ENCODE data around the gene RETN.

RETN gene

DNA sequence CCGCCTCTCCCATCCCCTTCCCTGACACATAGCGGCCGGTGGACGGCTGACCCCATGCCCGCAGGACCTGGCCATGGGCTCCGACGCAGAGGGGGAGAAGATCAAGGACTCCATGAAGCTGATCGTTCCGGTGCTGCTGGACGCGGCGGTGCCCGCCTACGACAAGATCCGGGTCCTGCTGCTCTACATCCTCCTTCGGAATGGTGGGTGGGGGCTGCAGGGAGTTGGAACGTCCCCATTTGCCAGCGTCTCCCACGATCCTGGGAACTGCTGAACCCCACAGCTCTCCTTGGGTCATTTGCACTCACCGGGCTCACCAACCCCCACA lies 24.3 kb upstream of the RETN start:
- TF ChIP-seq, protein P1, sequence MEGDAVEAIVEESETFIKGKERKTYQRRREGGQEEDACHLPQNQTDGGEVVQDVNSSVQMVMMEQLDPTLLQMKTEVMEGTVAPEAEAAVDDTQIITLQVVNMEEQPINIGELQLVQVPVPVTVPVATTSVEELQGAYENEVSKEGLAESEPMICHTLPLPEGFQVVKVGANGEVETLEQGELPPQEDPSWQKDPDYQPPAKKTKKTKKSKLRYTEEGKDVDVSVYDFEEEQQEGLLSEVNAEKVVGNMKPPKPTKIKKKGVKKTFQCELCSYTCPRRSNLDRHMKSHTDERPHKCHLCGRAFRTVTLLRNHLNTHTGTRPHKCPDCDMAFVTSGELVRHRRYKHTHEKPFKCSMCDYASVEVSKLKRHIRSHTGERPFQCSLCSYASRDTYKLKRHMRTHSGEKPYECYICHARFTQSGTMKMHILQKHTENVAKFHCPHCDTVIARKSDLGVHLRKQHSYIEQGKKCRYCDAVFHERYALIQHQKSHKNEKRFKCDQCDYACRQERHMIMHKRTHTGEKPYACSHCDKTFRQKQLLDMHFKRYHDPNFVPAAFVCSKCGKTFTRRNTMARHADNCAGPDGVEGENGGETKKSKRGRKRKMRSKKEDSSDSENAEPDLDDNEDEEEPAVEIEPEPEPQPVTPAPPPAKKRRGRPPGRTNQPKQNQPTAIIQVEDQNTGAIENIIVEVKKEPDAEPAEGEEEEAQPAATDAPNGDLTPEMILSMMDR (IDR thresholded peaks at IDR 0.05; ENCODE audit: insufficient read depth, low read depth, low read length, missing control alignments) = no peak
- H3K4me3 ChIP-seq (ENCODE audit: low read length) = no peak overlapping the region
- no peak for DNase-seq (ENCODE audit: low read depth)

DNA sequence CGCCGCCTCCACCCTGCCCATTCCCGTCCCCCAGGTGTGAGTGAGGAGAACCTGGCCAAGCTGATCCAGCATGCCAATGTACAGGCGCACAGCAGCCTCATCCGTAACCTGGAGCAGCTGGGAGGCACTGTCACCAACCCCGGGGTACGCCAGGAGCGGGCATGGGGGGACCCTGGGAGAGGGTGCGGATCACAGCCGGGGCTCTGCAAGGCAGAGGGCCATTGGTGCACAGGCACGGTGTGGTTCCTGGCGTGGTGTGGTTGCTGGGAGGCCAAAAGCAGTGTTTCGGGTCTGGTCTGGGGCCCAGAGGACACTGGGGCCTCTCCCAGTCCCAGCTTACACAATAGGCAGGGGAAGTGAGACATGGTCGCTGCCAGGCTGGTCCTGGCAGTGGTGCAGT lies 23.7 kb upstream of the RETN start:
- DNase-seq (ENCODE audit: low read depth) = no peak
- TF ChIP-seq, protein P1 (IDR thresholded peaks at IDR 0.05; ENCODE audit: insufficient read depth, low read depth, low read length, missing control alignments) = no peak
- no peak overlapping the region for H3K4me3 ChIP-seq (ENCODE audit: low read length)

DNA sequence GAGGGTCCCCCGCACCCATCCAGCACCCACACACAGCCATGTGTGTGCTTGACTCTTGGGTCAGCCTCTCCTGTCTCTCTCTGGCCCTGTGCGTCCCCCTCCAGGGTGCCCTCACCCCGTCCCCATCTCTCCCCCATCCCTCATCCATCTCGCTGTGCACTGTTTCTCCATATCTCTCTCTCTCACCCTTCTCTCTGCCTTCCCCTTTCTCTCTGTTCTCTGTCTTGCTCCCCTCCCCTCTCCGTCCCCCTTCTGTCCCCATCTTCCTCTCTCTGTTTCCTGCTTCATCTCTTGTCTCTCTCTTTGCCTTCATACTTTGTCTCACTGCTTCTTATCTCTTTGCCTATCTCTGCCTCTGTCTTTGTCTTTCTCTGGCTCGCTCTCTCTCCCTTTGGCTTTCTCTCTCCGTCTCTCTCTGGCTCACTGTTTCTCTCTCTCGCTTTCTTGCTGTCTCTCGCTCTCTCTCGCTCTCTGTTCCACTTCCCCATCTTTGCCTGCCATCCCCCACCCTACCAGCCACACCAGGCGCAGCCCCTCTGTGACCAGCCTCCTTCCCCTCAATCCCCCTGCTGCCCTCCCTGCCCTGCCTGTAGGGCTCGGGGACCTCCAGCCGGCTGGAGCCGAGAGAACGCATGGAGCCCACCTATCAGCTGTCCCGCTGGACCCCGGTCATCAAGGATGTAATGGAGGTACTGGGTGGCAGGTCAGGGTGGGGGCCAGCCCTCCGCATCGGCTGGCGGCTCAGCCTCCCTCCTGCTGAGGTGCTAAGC lies 23.0 kb upstream of the RETN start:
- H3K4me3 ChIP-seq (ENCODE audit: low read length) = no peak overlapping the region
- TF ChIP-seq, protein P1 (IDR thresholded peaks at IDR 0.05; ENCODE audit: insufficient read depth, low read depth, low read length, missing control alignments) = no peak
- DNase-seq (ENCODE audit: low read depth) = no peak

GRCh38 chr19:7646426-7646700 lies 22.5 kb upstream of the RETN start:
- no peak for DNase-seq (ENCODE audit: low read depth)
- TF ChIP-seq, protein P1 (IDR thresholded peaks at IDR 0.05; ENCODE audit: insufficient read depth, low read depth, low read length, missing control alignments) = no peak
- no peak overlapping the region for H3K4me3 ChIP-seq (ENCODE audit: low read length)

DNA sequence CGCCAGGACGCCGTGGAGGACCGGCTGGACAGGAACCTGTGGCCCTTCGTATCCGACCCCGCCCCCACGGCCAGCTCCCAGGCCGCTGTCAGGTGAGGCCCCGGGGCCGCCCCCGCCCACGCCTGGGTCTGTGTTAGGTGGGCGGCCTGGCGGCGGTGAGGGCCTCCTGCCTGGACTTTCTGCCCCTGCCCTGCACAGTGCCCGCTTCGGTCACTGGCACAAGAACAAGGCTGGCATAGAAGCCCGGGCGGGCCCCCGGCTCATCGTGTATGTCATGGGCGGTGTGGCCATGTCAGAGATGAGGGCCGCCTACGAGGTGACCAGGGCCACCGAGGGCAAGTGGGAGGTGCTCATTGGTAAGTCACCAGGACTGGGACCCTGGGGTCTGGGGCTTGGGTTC lies 21.7 kb upstream of the RETN start:
- H3K4me3 ChIP-seq (ENCODE audit: low read length) = no peak overlapping the region
- DNase-seq (ENCODE audit: low read depth) = no peak
- TF ChIP-seq, protein P1 (IDR thresholded peaks at IDR 0.05; ENCODE audit: insufficient read depth, low read depth, low read length, missing control alignments) = no peak

DNA sequence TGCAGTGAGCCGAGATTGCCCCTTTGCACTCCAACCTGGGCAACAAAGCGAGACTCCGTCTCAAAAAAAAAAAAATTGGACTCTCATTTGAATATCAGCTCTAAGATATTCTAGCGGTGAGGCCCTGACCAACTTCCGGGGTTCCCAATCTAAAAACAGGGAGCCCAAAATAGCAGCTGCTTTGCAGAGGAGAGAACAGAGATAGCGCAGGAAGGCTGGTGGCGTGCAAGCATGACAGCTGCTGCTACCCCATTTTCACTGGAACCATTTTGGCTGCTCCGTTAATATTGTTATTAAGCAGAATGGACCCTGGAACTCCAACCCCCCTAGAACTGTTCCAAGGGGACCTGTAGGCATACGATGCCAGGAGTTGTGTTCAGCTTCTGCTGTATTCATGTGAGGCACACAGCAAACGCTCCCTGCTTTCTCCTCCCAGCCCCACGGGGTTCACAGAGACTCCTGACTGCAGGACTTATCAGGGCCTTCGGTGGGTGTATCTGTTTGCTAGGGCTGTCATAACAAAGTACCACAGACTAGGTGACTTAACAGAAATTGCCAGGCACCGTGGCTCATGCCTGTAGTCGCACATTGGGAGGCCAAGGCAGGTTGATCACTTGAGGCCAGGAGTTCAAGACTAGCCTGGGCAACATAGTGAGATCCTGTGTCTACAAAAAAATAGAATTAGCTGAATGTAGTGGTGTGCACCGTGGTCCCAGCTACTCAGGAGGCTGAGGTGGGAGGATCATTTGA lies 20.4 kb upstream of the RETN start:
- TF ChIP-seq, protein P1 (IDR thresholded peaks at IDR 0.05; ENCODE audit: insufficient read depth, low read depth, low read length, missing control alignments) = no peak
- no peak overlapping the region for H3K4me3 ChIP-seq (ENCODE audit: low read length)
- DNase-seq (ENCODE audit: low read depth) = no peak

DNA sequence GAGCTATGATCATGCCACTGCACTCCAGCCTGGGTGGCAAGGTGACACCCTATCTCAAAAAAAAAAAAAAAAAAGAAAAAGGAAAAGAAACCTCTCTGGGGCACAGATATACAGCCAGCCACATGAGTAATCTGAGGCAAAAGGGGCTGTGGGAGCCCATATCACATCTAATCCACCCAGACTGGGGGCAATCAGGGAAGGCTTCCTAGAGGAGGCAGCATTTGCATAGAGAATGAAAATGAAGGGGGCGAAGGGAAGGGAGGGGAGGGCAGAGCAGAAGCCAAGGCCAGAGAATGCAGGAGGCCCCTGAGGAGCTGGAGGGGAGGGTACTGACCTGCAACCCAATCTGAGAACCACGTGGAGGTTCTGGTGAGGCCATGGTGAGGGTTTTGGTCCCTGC lies 18.7 kb upstream of the RETN start:
- H3K4me3 ChIP-seq (ENCODE audit: low read length) = no peak overlapping the region
- DNase-seq (ENCODE audit: low read depth) = no peak
- TF ChIP-seq, protein P1 (IDR thresholded peaks at IDR 0.05; ENCODE audit: insufficient read depth, low read depth, low read length, missing control alignments) = no peak

All from epithelial cell of esophagus (primary cell).